NCI-H345 treated with DMSO at 0.1 percent for 48 hours (cell line): ENCODE measurements around the gene NEU3.
"Not testable (repeated sequence)": the region's sequence is repeated elsewhere in the genome, so short reads cannot be mapped to it uniquely, and the experiment has no call there.

Experiments
- DNase-seq: peaks from one replicate; lab custom pipeline; 2025; ENCODE audit not compliant: unreplicated experiment; lab: John Stamatoyannopoulos, UW

NEU3 gene

GRCh38 chr11:75028724-75029123, 40.0 kb downstream of the NEU3 start:
- peak; percentile 87 for DNase-seq

GRCh38 chr11:75029836-75030631, 41.3 kb downstream of the NEU3 start:
- no peak for DNase-seq

GRCh38 chr11:75031224-75031753, 42.6 kb downstream of the NEU3 start:
- DNase-seq, result no peak

GRCh38 chr11:75031771-75032549, 43.2 kb downstream of the NEU3 start:
- DNase-seq, result peak; percentile 8

DNA sequence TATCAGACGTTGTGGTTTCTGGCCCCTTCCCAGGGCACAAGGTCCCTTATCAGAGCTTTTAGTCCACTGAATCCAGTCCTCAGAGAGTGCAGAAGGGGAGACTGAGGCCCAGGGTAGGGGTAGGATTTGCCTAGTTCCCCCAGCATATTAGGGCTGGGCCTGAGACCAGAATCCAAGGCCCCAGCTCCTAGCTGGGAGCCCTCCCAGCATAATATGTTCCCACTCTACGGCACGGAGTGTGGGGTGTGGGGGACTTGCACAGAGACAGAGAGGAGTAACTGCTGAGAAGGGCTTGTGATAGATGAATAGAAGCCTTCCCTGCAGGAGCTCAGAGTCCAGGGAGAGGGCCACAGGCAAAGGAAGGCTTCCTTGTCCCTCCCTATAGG, 43.8 kb downstream of the NEU3 start:
- no peak for DNase-seq

- DNase-seq, result no peak
These were observed 45.2 kb downstream of the NEU3 start for GRCh38 chr11:75033916-75034315.

DNA sequence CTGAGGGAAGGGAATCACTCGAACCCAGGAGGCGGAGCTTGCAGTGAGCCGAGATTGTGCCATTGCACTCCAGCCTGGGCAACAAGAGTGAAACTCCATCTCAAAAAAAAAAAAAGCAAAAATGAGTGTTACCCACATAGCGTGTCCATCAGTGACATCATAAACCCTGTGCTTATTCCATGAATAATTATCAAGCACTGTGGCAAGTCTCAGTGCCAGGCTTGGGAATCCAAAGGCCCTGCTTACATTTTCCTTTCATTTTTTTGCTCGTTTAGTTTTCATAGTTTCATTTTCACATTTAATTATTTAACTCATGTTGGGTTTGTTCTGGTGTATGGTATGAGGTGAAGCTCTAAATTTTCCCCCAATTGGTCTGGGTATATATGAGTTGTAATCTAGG, 46.5 kb downstream of the NEU3 start:
- no peak for DNase-seq

DNA sequence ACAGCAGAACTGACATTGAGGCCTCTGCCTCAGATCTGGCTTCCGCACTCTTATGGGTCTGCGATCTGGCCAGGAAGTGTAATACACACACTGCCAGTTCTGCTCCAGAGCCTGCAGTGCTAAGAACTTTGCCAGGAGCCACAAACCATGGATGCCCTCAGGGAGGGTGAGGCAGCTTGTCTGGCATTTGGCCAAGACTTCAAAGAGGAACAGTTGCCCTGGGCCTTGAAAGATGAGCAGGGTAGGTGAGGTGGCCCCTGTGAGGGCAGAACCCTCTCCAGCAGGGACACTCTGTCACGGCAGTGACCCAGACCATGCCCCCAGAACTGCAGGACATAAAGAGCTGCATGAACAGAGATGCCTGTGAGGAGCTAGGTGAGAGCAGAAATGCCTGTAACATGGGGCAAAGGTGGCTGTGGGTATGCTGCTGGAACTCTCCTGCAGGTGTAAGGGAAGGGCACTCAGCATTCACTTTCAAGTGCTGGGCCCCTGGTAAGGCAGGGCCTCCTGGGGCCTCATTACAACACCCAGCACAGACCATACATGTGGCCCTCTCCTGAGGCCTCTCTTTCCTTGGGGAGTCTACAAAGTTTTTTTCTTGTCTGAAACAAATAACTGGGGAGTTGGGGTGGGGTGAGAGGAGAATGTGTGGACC, 47.3 kb downstream of the NEU3 start:
- DNase-seq, result peak; percentile 84

- no peak for DNase-seq
These were observed 51.5 kb downstream of the NEU3 start for GRCh38 chr11:75040167-75040770.

- DNase-seq, result no peak
These were observed 52.5 kb downstream of the NEU3 start for GRCh38 chr11:75041263-75041662.

- DNase-seq, result not testable (repeated sequence)
These were observed 53.1 kb downstream of the NEU3 start for GRCh38 chr11:75041821-75042220.

GRCh38 chr11:75044381-75045170, 55.8 kb downstream of the NEU3 start:
- DNase-seq, result peak; percentile 46

- DNase-seq, result not testable (repeated sequence)
These were observed 57.9 kb downstream of the NEU3 start for GRCh38 chr11:75046668-75047067.

- DNase-seq, result no peak
These were observed 58.5 kb downstream of the NEU3 start for GRCh38 chr11:75047191-75047590.

DNA sequence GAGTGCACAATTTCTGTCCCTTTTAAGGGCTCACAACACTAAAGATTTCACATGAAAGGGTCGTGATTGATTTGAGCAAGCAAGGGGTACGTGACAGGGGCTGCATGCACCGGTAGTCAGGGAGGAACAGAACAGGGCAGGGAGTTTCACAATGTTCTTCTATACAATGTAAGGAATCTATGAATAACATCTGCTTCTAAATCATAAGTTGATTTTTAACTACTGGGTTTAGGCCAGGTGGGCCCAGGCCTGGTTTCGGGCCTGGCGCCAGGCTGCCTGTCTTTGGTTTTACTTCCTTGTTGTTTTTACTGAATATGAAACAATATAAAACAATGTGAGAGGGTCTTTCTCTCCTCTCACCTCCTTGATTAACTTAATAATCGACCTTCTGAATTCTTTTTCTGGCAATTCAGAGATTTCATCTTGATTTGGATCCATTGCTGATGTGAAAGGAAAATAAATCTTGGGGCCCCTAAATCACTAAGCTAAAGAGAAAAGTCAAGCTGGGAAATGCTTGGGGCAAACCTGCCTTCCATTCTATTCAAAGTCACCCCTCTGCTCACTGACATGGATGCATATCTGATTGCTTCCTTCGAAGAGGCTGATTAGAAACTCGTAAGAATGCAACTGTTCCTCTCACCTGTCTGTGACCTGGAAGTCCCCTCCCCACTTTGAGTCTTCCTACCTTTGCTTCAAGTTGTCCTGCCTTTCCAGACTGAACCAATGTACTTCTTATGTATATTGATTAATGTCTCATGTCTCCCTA, 61.0 kb downstream of the NEU3 start:
- not testable (repeated sequence) for DNase-seq

DNA sequence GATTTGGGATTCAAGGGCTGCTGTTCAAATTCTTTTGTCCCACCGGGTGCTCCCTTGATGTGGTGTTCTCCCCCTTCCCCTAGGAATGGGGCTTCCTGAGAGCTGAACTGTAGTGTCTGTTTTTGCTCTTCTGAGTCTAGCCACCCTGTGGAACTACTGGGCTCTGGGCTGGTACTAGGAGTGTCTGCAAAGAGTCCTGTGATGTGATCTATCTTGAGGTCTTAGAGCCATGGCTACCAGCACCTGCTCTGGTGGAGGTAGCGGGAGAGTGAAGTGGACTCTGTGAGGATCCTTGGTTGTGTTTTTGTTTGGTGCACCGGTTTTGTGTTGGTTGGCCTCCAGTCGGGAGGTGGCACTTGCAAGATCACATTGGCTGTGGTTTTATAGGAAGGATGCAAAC, 61.8 kb downstream of the NEU3 start:
- DNase-seq, result no peak

DNA sequence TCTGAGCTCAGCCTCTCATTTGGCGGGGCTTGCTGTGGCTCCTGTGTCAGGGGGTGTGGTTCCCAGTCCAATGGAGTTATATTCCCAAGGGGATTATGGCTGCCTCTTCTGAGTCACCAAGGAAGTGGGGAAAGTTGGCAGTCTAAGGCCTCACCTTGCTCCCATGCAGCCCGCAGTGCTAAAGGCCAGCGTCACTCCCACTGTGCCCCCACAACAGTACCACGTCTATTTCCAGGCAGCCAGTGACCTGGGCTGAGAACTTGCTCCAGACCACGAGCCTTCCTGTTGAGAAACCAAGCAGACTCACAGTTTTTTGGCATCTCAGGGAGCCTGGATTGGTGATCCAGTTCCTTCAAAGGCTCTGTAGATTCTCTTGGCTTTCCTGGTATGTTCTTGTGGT, 62.3 kb downstream of the NEU3 start:
- DNase-seq, result no peak

DNA sequence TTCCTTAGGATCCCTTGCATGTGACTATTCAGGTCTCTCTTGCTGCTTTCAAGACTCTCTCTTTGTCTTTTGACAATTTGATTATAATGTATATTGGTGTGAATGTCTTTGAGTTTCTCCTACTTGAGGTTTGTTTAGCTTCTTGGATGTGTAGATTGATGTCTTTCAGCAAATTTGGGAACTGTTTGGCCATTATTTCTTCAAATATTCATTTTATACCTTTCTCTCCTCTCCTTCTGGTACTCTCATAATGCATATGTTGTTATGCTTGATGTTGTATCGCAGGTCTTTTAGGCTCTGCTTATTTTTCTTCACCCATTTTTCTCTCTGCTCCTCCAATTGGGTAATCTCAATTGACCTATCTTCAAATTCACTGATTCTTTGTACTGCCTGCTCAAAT, 63.7 kb downstream of the NEU3 start:
- DNase-seq, result no peak

- DNase-seq, result no peak
These were observed 66.8 kb downstream of the NEU3 start for GRCh38 chr11:75055511-75055910.

GRCh38 chr11:75056814-75057213, 68.1 kb downstream of the NEU3 start:
- no peak for DNase-seq
